ENCODE measurements around the gene ZNF212.

Gene ZNF212

DNA sequence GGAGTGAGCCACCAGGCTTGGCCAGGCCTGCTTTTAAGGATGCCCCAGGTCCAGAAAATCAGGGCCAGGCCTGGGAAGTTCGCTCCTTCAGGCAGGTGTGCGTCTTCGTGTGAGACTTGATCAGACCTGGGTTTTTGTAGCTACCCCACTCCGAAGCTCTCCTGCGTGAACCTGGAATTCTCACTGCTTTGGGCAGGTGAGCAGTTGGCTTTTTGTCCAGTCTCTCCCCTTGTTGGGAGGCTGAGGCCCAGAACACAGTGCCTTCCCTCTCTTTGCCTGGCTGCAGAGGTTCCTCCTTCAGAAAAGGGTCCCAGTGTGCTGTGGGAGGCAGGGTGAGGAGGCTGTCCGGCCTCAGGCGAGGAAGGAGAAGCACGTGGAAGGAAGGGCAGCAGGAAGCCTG, 49.8 kb downstream of the ZNF212 start:
- DNase-seq = no peak

DNA sequence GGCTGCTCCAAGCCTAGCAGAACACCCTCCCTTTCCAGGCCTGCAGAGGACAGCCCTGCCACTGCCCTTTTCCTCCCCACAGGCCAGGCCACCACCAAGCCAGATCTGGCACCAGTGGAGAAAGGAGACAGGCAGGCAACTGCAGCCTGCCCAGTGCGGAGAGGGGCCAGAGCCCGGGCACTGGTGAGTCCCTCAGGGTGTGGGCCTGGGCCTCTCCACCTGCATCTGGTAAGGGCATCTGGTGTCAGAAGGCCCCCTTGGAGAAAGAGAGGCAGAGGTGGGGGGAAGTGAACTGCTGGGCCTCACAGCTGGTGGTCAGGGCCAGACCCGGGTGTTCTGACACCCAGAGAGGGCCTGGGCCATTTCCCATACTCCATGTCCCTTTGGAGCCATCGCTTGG, 50.4 kb downstream of the ZNF212 start:
- no peak for DNase-seq

DNA sequence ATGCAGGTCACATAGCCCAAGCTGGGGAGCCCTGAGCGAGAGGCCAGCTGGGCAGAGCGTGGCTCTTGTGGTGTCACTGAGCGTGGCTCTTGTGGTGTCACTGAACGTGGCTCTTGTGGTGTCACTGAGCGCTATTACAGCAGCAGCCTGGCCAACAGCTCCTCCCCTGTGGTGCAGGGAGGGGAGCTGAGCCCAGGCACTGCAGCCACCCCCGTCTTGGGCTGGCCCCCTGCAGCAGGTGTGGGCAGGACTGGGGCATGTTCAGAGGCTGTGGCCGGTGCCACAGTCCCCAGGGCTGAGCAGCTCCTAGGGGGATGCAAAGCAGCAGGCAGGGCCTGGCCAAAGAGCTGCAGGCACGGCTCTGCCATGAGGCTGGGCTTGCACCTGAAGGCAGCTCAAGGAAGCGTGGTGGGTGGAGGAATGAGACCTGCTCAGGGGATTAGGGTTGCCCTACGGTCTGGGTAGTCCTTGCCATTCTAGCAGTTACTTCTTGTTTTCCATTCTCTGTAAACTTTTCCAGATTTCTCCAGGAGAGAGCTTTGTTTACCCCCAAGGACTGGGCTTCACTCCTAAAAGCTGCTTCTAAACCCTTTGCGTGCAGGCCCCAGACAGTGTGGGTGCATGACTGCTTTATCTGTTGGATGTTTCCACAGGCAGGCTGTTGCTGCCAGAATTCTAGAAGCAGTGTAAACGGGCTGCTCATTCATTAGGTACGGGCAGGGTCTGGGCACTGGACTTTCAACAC, 51.8 kb downstream of the ZNF212 start:
- no peak for DNase-seq

DNA sequence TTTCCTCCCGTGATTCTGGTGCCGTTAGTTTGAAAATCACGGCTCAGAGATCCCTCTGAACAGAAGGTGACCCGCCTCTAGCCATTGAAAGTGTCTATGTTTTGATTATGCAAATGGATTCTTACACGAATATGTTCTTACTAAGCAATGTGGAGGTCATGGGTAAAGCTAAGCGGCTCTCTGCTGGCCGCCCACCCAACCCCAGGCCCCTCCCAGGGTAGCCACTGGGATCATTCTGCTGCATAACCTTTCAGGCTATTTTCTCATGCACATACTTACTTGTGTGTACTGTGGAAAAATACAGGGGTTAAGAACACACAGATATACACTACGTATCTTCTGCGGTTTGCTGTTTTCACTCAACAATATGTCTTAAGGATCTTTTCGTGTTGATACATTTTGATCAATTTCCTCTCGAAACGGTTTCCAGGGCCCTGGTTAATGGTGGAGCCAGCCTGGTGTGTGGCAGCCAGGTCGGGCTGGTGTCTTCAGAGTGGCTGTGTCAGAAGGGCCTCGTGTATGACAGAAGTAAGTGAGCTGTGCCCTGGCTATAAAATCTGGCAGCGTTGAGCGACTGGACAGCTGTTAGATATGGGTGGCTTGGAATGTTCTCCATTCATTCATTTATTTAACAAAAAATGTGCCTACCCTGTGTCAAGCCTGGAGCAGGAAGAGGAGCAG, 52.5 kb downstream of the ZNF212 start:
- DNase-seq = no peak

DNA sequence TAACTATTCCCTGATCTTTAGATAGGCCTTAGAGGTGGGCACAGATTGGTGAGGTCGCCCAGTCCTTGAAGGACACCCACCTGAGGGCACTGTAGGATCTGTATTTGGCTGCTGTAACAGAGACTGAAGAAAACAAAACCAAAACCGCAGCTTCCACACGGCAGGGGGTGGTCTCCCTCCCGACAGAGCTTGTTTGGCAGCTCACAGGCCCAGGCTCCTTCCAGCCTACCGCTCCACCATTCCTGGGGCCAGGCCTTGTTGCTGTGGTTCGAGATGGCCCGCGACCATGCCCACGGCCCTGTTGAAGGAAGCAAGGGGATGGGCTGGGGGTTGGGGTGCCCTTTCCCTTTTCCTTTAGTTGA, 53.0 kb downstream of the ZNF212 start:
- no peak for DNase-seq

DNA sequence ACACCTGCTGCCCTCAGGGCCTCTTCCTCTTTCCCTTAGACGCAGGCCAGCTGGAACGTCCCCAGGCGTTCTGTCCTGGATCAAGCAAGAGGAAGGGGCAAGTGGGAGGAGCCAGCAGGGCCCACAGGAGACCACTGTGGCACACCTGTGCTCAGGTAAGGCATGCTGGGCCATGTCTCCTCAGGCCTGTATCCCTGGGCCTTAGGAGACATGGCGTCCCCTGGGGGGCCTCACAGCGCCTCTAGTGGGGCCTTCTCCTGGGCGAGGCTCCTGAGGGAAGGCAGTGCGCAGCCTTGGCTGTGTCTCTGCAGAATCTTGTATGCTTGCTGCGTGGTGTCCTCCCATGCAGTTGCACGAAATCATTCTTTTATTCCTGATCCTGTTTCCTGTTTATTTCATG, 53.9 kb downstream of the ZNF212 start:
- no peak for DNase-seq

DNA sequence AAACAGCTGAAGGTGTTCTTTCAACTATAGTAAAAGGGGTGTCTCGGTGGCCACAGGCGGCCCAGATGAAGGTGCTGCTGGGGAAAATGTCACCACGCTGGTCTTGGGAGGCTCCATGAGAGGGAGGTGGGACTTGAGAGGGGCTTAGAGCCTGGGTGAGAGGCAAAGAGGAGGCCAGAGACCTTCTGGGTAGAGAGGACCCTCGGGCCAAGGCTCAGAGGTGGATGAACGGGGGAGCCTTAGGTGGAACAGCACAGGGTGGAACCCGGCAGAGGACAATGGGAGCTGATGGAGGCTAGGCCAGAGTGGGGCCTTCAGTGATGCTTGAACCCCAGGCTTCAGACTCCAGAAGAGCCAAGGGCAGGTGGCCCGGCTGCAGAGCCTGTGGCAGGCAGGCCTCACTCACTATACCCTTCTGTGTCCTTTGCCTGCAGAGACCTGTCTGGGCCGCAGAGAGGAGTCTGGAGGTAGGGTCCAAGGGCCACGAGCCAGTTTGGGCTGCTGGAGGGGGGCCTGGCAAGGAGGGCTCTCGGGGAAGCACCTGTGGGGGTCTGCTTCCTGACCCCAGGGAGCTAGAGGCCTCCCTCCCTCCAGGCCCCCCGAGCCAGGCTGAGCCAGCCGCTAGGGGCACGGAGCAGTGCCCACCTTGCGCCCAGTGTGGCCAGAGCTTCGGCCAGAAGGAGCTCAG, 54.6 kb downstream of the ZNF212 start:
- DNase-seq = no peak

DNA sequence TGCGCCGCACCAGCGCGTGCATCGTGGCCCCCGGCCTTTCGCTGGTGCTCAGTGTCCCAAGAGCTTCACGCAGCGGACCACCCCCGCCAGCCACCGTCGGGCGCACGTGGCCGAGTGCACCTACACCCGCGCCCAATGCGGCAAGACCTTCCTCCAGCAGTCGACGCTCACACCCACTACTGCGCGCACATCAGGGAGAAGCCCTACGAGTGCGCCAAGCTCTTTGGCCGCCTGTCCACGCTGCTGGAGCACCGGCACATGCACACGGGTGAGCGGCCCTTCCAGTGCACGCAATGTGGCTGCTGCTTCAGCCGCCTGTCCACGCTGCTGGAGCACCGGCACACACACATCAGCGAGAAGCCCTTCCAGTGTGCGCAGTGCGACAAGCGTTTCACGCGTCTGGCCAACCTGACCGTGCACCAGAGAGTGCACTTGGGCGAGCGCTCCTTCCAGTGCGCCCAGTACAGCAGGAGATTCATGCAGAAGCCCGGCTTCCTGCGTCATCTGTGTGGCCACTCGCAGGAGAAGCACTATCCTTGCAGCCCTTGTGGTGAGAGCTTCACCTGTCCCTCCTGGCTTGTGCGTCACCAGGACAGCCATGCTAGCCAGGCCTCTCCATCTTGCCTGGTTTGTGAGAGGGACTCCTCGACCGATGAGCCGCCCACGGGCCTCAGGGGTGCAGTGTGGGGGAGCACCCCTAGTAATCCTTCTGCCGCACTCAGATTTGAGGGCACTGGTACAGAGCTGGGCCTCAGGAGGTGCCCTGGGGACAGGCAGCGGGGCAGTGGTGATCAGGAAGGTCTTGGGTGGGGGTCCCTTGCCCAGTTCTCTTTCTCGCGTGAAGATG, 55.4 kb downstream of the ZNF212 start:
- DNase-seq = no peak

DNA sequence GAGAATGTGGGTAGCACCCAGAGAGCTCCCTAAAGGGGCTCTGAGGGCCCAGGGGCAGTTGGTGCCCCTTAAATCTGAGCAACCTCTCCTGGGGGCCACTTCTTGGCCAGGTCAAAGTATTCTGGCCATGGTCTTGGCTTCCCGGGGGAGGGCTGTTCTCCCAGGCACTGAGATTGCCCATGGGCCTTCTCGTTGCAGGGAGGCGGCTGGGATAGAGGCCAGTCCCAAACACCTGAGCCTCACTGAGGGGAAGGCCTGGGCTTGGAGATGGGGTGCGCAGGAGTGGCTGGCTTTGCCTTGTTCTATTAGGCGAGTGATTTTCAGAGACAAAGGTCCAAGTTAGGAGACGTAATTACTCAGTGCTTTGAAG, 56.0 kb downstream of the ZNF212 start:
- no peak for DNase-seq

DNA sequence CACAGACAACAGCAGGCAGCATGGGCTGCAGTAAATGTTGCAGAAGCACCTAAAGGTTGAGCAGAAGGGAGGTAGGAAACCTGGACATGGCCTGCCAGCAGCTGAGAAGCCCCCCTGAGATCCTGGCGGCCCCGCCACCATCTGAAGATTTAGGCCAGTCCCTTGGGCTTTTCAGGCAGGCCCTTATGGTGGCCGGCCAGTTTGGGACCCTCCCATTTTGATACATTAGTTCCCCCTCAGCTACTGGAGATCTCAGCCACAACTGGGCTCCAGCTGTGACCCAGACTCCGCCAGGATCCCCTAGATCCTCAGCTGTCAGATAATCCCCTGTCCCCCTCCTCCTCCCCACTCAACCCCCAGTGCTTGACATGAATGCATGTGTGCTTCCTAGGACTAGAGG, 56.9 kb downstream of the ZNF212 start:
- DNase-seq = no peak

DNA sequence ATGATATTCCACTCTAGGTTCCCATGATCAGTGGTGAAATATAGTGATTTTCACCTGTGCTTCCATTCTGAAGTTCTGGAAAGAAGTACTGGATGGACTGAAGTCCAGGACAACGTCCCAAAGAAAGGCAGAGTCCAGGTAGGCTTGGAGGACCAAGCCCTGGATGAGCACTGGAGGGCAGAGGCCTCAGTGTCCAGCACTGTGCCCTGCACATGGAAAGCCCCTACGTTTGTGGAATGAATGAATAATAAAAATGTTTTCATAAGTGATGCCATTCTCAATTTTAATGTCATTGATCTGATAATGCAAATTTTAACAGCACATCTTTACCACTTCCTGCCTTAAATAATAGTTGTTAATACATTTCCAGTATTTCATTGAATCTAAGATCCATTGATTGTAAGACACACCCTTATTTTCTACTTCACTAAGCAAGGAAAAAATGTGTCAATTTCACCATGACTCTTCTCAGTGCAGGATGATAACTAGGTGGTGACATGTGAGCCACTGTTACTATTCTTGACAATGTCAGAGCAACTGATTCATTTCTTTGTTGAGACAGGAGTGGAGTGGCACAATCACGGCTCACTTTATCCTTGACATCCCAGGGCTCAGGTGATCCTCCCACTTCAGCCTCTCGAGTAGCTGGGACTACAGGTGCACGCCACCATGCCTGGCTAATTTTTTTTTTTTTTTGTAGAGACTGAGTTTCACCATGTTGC, 57.7 kb downstream of the ZNF212 start:
- DNase-seq = no peak

DNA sequence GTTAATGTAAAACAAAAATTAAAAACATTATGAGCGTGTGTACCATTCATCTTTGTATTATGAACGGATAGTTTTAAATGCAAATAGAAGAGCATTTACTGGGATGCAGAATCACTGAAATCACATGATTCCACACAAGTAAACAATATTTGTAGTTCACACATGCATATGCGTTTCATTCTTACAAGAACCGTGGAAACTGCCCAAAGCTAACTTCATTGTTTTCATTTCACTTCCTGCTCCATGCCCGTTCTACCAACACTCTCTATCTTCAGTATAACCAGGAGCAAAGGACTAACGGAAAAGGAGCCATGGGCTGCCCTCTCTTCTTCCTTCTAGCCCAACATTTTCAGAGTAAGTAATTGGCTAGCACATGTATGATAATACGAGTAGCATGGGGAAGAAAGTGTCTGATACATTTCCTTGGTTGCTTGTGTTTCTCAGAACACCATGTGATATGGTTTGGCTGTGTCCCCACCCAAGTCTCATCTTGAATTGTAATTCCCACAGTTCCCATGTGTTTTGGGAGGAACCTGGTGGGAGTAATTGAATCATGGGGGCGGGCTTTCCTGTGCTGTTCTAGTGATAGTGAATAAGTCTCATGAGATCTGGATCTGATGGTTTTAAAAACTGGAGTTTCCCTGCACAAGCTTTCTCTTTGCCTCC, 61.3 kb downstream of the ZNF212 start:
- DNase-seq = no peak

DNA sequence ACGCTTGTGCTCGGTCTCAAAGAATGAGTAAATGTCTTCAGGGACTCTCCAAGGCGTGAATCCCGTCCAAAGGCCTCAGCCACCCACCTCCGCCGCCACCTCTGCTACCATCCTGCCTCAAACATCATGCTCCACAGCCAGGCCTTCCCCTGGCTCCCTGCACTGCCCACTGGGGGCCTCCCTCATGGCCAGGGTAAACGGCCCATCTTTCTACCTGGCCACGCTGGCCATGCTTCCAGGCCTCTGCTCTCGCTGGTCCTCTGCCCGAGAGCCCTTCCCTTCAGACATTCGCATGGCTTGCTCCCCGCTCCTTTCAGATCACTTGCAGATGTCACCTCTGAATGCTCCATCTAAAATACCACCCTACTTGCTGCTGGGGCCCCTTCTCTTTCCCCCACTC, 62.8 kb downstream of the ZNF212 start:
- no peak for DNase-seq

DNA sequence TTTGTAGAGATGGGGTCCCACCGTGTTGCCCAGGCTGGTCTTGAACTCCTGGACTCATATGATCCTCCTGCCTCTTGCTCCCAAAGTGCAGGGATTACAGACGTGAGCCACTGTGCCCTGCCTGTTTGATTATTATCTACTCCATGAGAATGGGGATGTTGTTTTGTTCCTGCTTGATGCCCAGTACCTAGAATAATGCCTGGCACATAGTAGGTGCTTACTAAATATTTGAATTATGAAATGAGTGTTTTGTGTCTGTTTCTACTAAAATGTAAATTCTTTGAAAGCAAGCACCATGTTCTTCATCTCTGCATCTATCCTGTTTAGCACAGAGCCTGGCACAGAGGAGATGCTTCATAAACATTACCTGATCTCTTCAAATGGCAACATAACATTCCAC, 63.4 kb downstream of the ZNF212 start:
- no peak for DNase-seq

DNA sequence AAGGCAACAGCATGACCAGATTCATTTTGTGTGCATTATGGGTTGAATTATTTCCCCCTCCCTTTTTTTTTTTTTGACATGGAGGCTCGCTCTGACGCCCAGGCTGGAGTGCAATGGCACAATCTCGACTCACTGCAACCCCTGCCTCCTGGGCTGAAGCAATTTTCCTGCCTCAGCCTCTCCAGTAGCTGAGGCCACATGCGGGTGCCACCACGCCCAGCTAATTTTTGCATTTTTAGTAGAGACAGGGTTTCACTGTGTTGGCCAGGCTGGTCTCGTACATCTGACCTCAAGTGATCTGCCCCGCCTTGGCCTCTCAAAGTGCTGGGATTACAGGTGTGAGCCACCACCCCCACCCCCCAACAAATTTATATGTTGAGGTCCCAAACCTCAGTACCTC, 64.6 kb downstream of the ZNF212 start:
- no peak for DNase-seq

Measured in NCI-H2171 treated with DMSO at 0.1 percent for 48 hours (cell line).